Breast epithelium (tissue), 3 donors: ENCODE measurements around the gene SCAF8.

Experiments
- CTCF ChIP-seq, 3 donors: fragments of 450-650 bp; IDR thresholded peaks; one replicate each; pipeline ENCODE4 v1.5.1; 2016 to 2017; ENCODE audit warnings: antibody characterized with exemption in 3 of 3, mild to moderate bottlenecking in 3 of 3, moderate library complexity in 3 of 3
- POLR2A ChIP-seq: fragments of 450-650 bp; IDR thresholded peaks from one replicate; pipeline ENCODE4 v1.6.1; 2016; ENCODE audit warnings: antibody characterized with exemption, mild to moderate bottlenecking, moderate library complexity
- POLR2AphosphoS5 ChIP-seq, 3 donors: sonication (generic); formaldehyde crosslinking; IDR thresholded peaks; one replicate each; pipeline ENCODE4 v1.6.1; 2017; ENCODE audit warnings: antibody characterized with exemption in 3 of 3

- no peak for TF ChIP-seq CTCF (IDR thresholded peaks at IDR 0.05)
- TF ChIP-seq POLR2A = no peak
- TF ChIP-seq POLR2AphosphoS5 (IDR thresholded peaks at IDR 0.05) = no peak
Observed at GRCh38 chr6:154806804-154807203, 73.6 kb downstream of the SCAF8 start.
